Measurements from ENCODE around the gene AIDA. TPM values are rescaled to one million over a fixed set of nuclear protein-coding genes. Genes with fewer than 3 reads are reported as not detected.

AIDA gene
- polyA plus RNA-seq, 3 donors: 10.0 to 11.7 (median 11.7) TPM

- Mint-ChIP-seq H3K9me3 (no peaks in the 10 kb centered on the region), H3K27me3 (ENCODE audit: low read depth in 3 of 3) (peaks cover 0 to 3% (median 0%) of the 10 kb centered on the region in 3 donors), H3K4me3 (no peak overlapping the region), H3K27ac (no peak overlapping the region), H3K36me3 (peaks cover 54 to 63% of the 10 kb centered on the region in 2 donors), H3K4me1 (peaks cover 13% of the 10 kb centered on the region)
- Histone ChIP-seq H3K4me2 (replicated peaks; ENCODE audit: extremely low read depth, low read length, poor library complexity, severe bottlenecking) (no peak overlapping the region), H3K79me2 (ENCODE audit: insufficient read depth, low read length) (peaks cover 11% of the 10 kb centered on the region), H2AFZ (ENCODE audit: insufficient read depth, low read depth, low read length, poor library complexity, severe bottlenecking) (no peak overlapping the region), H3K27me3 (ENCODE audit: control insufficient read depth in 2 of 2, insufficient read depth in 2 of 2, low read length in 2 of 2) (peaks cover 0 to 6% of the 10 kb centered on the region in 2 donors), H3K4me3 (replicated peaks in 1 of 3; ENCODE audit: low read depth in 2 of 3, low read length in 3 of 3) (no peak overlapping the region), H3K9ac (ENCODE audit: insufficient read depth, low read length, poor library complexity, severe bottlenecking) (no peak overlapping the region), H3K9me3 (replicated peaks in 1 of 2; ENCODE audit: control insufficient read depth in 1 of 2, insufficient read depth in 1 of 2, low read length in 2 of 2) (no peaks in the 10 kb centered on the region), H3K4me1 (ENCODE audit: control insufficient read depth in 1 of 2, insufficient read depth in 2 of 2, low read length in 2 of 2) (peaks cover 11 to 13% of the 10 kb centered on the region in 2 donors), H3K36me3 (replicated peaks in 1 of 2; ENCODE audit: control insufficient read depth in 1 of 2, insufficient read depth in 2 of 2, low read length in 2 of 2) (peaks cover 51 to 68% of the 10 kb centered on the region in 2 donors), H3K27ac (ENCODE audit: low read depth in 1 of 2, low read length in 2 of 2) (no peak overlapping the region), H4K20me1 (ENCODE audit: insufficient read depth, low read length) (no peaks in the 10 kb centered on the region)
- no peak for DNase-seq
- WGBS (ENCODE audit: insufficient coverage): 100% methylated on average over 1 of the region's 5 CpGs
- TF ChIP-seq CTCF (IDR thresholded peaks at IDR 0.05): no peak
- intact Hi-C loops (cut with micrococcal nuclease): loop anchor here in 1 of 2 donors (5.0 kb wide), 1 partner anchor 35 kb away; the partner anchor contains the start of gene TAF1A
Measured at GRCh38 chr1:222622765-222623164, 89.5 kb downstream of the AIDA start.

- Mint-ChIP-seq H3K27me3 (ENCODE audit: low read depth in 3 of 3) (peaks cover 2 to 7% (median 6%) of the 10 kb centered on the region in 3 donors), H3K9me3 (peaks cover 0 to 2% (median 0%) of the 10 kb centered on the region in 7 donors), H3K36me3 (peaks cover 35 to 41% of the 10 kb centered on the region in 2 donors), H3K4me3 (no peak overlapping the region), H3K27ac (no peak overlapping the region), H3K4me1 (peaks cover 21% of the 10 kb centered on the region)
- DNase-seq: no peak
- peaks cover 2 to 16% of the 10 kb centered on the region in 2 donors for H3K27me3 ChIP-seq (ENCODE audit: control insufficient read depth in 2 of 2, insufficient read depth in 2 of 2, low read length in 2 of 2)
- H2AFZ ChIP-seq (ENCODE audit: insufficient read depth, low read depth, low read length, poor library complexity, severe bottlenecking): no peak overlapping the region
- H3K9ac ChIP-seq (ENCODE audit: insufficient read depth, low read length, poor library complexity, severe bottlenecking): no peak overlapping the region
- H3K4me2 ChIP-seq (replicated peaks; ENCODE audit: extremely low read depth, low read length, poor library complexity, severe bottlenecking): no peak overlapping the region
- H4K20me1 ChIP-seq (ENCODE audit: insufficient read depth, low read length): no peaks in the 10 kb centered on the region
- H3K9me3 ChIP-seq (replicated peaks in 1 of 2; ENCODE audit: control insufficient read depth in 1 of 2, insufficient read depth in 1 of 2, low read length in 2 of 2): no peaks in the 10 kb centered on the region
- no peak overlapping the region for H3K4me3 ChIP-seq (replicated peaks in 1 of 3; ENCODE audit: low read depth in 2 of 3, low read length in 3 of 3)
- intact Hi-C loops (cut with micrococcal nuclease): loop anchor here in 1 of 2 donors (5.0 kb wide), 1 partner anchor 33 kb away; the partner anchor contains the start of gene TAF1A
- no peak overlapping the region for H3K27ac ChIP-seq (ENCODE audit: low read depth in 1 of 2, low read length in 2 of 2)
- WGBS (ENCODE audit: insufficient coverage): 100% methylated on average over 1 of the region's 2 CpGs
- TF ChIP-seq CTCF (IDR thresholded peaks at IDR 0.05): no peak
- peaks cover 15 to 19% of the 10 kb centered on the region in 2 donors for H3K4me1 ChIP-seq (ENCODE audit: control insufficient read depth in 1 of 2, insufficient read depth in 2 of 2, low read length in 2 of 2)
- H3K79me2 ChIP-seq (ENCODE audit: insufficient read depth, low read length): peaks cover 11% of the 10 kb centered on the region
- peaks cover 29 to 46% of the 10 kb centered on the region in 2 donors for H3K36me3 ChIP-seq (replicated peaks in 1 of 2; ENCODE audit: control insufficient read depth in 1 of 2, insufficient read depth in 2 of 2, low read length in 2 of 2)
Measured at GRCh38 chr1:222620566-222620965, 91.7 kb downstream of the AIDA start.

All from CD14-positive monocyte (primary cell).